Skeletal muscle cell (primary cell): Measurements from ENCODE around the gene GCNA.
A peak's percentile ranks its signal among the peaks of the same experiment; 100 is the strongest.

Experiments
- DNase-seq: peaks from one replicate; pipeline ENCODE4 v3.0.0-alpha.2; 2010; ENCODE audit warnings: low read depth
- H3K4me3 ChIP-seq: 2 replicates; pipeline ENCODE4 v1.5.1; 2011; ENCODE audit warnings: low read depth, mild to moderate bottlenecking, control low read depth, low read length, moderate library complexity

The GCNA gene, protein sequence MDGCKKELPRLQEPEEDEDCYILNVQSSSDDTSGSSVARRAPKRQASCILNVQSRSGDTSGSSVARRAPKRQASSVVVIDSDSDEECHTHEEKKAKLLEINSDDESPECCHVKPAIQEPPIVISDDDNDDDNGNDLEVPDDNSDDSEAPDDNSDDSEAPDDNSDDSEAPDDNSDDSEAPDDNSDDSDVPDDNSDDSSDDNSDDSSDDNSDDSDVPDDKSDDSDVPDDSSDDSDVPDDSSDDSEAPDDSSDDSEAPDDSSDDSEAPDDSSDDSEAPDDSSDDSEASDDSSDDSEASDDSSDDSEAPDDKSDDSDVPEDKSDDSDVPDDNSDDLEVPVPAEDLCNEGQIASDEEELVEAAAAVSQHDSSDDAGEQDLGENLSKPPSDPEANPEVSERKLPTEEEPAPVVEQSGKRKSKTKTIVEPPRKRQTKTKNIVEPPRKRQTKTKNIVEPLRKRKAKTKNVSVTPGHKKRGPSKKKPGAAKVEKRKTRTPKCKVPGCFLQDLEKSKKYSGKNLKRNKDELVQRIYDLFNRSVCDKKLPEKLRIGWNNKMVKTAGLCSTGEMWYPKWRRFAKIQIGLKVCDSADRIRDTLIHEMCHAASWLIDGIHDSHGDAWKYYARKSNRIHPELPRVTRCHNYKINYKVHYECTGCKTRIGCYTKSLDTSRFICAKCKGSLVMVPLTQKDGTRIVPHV

DNA sequence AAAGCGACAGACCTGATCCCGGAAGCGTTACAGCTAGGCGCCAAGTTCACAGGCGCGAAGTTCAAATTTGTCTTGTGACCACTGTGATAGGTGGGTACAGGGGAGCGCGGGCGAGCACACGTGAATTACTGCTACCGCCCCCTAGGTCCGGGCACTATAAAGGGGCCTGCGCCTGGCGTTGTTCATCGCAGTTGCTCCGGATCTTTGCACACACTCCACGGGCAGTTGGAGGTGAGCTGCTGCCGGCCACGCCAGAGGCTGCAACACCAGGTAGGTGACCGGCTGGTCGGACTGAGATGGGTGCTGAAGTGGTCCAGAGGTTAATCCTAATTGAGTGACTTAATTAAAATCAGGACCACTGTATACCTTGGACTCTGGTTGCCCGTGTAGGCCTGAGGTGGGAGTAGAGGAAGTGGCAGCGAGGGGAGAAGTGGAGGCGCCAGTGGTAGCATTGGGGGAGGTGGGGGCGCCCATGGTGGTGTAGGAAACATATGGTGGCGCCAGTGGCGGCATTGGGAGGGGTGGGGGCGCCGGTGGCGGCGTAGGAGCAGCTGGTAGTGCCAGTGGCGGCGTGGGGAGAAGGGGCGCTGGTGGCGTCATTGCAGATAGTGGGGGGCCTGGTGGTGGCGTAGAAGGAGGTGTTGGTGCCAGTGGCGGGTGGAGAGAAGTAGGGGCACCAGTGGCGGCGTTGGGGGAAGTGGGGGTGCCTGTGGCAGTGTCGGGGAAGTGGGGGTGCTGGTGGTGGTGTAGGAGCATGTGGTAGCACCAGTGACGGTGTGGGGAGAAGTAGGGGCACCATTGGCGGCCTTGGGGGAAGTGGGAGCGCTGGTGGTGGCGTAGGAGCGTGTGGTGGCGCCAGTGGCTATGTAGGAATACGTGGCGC, at the start of gene GCNA:
Gene GCNA, plus strand, starts transcription at position 185 of the 883 bp plus-strand sequence. CDS start 2,385 bp downstream, outside the sequence.
- no peak for DNase-seq

DNA sequence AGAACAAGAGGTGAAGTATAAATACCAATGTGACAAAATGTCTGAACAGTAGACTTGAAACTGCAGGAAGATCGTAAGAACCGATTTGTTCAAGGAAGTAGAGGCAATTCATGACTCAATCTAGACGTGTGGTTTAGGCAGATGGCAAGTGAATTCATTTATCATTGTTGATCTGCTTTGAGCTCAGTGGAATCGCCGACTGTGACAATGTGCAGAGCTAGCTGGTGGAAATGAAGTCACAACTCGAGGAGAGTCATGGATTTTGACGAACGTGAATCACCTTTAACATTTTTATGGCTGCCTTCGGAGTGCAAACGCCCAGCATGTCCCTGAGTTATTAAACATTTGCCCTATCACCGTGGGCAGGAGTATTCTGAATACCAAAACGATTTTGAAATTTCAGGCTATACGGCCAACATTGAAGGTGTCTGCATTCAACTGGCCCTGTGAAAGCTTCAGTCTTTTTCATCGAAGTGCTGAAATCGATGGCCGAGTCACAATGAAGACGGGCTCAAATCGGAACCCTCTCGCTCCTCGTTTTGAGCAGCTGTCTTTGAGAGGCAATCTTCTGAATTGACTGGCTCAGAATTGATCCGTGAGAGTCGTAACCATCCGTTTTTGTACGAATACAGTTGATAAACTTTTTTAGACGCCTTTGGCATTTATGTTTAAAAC, 46.0 kb upstream of the GCNA start:
- peak; percentile 22 for DNase-seq
- H3K4me3 ChIP-seq: peak overlapping the region; percentile 85

More for the DNA sequence above, at the start of gene GCNA:
- no peak within 1 kb of the TSS for H3K4me3 ChIP-seq

DNA sequence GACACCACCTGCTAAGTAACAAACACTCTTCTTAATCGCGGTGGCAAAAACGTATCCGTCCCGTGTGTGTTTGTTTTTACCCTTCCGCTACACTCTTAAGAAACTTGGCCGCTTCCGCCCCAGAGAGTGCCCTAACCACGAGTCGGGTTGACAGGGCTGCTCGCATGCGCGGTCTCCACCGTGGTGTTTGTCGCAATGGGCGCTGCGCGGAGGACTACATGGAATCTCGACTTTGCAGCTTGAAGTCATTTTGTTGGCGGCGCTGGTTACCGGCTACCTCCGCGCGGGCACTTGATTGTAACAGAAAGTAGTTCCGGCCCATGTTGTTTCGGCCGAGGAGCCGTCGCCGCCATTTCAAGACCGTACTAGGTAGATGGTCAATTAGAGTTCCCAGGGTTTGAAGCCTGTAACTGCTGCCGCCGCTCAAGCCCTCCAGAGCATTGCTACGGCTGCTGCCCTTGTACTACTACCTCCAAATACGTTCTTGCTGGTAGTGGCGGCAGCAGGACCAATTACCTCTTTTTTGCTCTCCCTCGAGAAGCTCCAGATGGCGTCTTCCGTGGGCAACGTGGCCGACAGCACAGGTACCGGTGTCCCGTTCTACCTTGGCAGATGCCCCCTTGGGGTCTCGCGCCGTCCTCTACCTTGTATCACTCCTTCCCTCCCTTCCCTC, 45.3 kb upstream of the GCNA start, which contains the start of gene OGT:
Gene OGT, plus strand, starts transcription at position 352 of the 673 bp plus-strand sequence. Its CDS starts 196 bp downstream, at position 548.
- DNase-seq: peak; percentile 94

DNA sequence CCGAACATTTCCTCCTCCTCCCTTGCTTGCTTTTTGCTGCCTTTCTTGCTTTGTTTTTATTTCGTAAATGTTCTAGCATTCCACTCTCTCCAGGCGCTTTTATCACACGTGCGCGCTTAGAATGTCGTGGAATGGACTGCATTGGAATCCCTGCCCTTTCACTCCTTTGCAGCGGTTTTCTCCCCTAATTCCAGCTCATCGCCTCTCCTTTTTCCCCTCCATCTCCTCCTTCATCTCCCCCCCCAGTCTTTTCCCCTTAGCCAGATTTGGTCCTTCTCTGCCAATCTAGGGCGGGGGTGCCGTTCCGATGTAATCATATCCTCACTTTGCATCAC, 44.8 kb upstream of the GCNA start:
- H3K4me3 ChIP-seq: peak overlapping the region; percentile 85
- DNase-seq: no peak

More for the DNA sequence above, 45.3 kb upstream of the GCNA start, which contains the start of gene OGT:
- peak within 1 kb of the TSS; percentile 85 for H3K4me3 ChIP-seq

DNA sequence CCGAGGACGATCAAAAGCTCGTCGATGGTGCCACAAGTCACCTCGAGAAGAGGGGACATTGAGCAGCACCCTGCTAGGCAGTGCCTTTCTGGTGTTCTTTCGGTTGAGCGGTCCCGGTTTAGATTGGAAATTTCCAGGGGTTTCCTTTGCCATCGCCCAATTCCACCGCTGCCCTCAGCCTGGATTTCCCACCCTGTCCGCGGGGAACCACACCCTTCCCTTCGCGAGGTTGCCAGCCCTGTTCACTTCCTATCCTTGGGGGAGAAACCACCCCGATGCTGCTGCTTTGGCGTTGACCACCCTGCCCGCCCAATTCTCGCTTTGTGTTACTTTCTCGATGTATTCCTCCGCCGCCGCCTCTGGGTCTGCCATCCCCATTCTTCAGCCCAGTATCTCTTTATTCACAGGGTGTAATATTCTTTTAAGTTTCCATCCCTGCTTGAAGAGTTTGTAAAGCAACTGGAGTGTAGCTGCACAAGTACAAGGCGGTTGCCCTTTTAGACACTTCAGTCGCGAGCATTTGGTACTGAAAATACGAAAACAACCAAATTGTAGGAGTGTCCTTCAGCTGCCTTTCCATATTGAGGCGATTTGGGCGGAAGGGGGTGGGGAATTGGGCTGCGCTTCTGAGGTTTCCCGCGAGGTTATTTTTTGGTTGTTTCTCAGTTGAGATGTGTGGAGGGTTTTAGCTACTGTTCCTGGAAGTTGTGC, 44.2 kb upstream of the GCNA start:
- DNase-seq: no peak
- H3K4me3 ChIP-seq: peak overlapping the region; percentile 85

DNA sequence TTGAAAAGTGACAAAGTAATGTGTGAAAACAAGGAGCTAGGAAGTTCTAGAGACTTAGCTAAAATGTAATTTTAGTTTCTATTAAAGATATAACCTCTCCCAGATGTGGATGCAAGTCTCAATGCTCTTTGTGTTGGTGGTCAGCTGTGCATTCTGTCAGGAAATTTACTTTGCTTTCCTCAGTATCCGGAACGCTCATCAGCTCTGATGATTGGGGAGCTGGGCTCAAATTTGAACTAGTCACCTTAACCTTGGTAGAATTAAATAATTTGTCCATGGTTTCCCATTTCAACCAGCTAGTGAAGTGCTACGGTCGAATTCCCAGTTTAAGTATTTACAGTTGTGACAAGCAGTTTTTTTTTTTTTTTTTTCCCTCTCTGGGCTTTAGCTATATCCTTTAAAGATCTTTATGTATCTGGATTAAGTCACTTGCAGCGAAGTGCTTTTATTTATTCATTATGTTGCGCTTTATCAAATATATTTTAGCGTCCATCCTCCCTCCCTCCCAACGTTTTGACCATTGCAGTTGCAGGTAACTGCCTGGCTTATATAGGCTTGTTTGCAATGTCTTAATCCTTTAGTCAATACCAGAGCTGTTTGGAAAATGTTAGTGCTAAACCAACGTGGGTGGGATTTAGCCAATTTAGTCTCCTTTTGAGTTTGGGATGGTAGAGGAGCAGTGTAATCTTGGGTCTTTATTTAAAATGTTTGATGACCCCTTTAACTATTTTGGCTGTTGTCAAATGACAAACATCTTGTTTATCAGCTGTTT, 43.3 kb upstream of the GCNA start:
- H3K4me3 ChIP-seq: peak overlapping the region; percentile 85
- no peak for DNase-seq

DNA sequence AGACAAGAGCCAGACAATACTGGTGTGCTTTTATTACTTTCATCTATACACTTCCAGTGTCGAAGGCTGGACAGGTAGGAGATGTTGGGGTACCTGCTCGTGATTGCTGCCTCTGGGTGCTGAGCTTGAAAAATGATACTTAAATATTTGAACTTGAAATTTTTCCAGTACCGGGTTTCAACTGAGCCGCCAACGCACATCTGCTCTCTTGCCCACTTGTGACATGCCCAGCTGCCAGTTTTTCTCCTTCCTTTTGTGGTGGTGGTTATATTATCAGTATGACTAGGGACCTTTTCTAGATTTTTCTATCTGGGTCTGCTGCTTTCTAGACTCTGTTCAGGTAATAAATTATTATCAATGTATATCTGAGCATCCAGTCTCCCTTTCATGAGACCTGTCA, 42.0 kb upstream of the GCNA start:
- DNase-seq: no peak
- H3K4me3 ChIP-seq: peak overlapping the region; percentile 85

DNA sequence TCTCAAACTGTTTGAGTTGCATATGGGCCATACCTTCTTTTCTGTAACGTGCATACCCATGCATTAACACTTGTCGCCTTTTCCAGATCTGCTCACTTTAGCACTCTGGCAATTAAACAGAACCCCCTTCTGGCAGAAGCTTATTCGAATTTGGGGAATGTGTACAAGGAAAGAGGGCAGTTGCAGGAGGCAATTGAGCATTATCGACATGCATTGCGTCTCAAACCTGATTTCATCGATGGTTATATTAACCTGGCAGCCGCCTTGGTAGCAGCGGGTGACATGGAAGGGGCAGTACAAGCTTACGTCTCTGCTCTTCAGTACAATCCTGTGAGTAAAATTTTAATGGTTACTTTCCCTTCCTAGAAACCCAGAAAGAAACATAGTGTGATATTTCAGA, 40.5 kb upstream of the GCNA start:
- DNase-seq: no peak
- H3K4me3 ChIP-seq: no peak overlapping the region

DNA sequence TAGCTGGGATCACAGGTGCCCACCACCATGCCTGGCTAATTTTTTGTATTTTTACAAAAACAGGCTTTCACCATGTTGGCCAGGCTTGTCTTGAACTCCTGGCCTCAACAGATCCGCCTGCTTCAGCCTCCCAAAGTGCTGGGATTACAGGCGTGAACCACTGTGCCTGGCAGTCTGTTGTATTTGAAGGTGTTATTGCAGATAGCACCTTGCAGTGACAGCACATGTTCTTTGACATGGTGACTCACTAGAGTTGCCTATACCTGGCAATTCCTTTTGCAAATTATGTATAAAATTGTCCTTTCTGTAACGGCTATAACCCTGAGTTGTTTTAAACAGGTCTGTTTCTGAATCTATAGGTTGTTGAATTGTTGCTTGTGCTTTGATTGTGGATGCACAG, 37.4 kb upstream of the GCNA start:
- no peak overlapping the region for H3K4me3 ChIP-seq
- no peak for DNase-seq

DNA sequence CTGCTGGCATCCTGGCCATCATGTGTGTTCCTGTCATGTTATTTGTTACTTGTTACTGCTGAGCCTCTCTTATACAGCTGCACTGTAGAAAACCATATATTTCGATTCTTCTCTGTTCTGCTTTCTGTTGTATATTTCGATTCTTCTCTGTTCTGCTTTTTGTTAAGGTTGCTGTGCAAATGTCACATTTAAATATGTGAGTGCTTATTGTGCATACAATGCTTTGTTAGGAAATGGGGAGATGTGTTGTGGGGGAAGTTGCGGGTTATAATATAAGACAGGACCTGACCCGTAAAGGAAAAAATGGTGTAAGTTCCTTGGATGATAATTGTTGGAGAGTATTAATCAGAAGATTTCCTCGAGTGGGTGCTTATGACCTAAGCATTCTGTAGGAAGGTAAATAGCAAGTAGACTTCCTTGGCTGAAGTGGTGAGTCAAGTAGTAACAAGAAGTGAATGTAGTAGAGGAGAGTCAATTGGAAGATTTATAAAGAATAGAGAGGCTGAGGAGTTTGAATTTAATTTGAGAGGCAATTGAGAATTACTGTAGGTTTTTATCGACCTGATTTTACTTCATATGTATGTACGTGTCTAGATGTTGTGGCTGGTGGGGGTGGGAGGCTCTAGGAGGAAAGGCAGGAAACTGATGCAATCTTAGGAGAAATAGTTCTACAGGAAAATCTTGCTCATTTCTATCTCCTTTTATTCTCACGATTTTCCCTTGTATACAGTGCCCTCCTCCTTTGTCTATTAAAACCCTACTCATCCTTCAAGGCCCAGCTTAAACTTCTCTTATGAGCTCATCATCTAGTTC, 36.8 kb upstream of the GCNA start:
- H3K4me3 ChIP-seq: no peak overlapping the region
- peak; percentile 41 for DNase-seq

DNA sequence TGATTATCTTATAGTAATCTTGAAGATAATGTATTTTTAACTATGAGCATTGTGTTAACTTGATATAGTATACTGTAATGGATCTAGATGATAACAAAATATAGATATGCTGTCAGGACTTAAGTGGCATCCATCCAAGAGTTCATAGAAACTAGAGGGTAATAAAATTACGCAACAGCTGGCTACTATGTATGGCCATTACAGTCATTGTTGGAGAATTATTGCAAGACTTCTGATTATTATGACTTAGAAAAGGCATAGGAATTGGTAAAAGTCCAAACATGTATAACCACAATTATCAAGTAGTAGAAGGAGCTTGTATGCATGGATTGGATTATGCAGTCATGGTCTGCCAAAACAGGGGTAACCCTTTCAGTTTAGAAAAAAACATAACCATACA, 35.8 kb upstream of the GCNA start:
- no peak overlapping the region for H3K4me3 ChIP-seq
- DNase-seq: peak; percentile 53

DNA sequence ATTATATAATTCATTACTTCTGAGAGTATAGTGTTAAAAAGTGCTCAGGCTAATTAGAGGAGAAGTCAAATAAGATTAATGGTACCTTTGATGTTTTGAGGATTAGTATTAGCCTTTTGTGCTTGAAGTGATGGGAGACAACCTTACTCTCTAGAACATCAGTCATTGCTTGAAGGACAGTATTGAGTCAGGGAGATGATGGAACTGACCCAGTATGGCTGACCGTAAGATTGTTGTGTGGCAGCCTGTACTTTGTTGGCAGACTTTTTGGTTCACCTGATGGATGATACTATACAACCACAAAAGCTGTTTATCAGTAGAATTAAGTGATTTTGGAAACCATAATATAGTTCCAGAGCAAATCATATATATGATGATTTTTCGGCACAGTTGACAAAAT, 35.4 kb upstream of the GCNA start:
- no peak overlapping the region for H3K4me3 ChIP-seq
- DNase-seq: no peak

DNA sequence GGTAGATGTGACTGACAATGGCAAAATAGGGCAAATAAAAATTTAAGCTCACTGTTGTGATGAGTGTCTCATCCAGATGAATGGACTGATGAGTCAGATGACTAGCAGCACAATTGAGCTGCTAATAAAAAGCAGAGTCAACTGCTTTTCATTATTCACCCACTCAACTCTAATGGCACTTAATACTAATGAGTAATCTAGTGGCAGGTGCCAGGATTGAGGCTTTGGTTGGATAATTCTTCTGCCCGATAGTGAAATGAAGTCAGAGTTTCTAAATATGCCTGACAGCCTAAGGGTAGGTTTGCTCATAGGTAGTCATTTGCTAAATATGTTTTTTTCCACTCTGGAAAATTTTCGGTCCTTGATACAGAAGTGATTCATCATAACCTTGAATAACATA, 34.9 kb upstream of the GCNA start:
- DNase-seq: no peak
- no peak overlapping the region for H3K4me3 ChIP-seq

DNA sequence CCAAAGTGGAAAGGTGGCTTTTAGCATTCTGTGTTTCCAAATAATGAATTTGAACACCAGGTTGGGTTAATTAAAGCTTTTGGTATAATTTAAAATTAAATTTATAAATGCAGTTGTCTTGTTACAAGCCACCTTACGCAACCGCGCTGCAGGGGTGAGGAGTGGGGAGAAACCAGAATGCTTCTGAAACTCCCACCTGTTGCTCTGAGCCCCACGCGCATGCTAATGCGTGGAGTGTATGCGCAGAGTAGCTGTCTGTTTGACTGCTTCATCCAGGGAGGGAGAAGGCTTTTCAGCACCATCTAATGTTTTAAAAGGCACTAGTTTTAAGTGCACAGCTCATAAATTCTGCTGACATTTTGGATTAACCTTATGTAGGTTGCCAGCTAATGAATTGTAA, 32.9 kb upstream of the GCNA start:
- H3K4me3 ChIP-seq: no peak overlapping the region
- DNase-seq: no peak

DNA sequence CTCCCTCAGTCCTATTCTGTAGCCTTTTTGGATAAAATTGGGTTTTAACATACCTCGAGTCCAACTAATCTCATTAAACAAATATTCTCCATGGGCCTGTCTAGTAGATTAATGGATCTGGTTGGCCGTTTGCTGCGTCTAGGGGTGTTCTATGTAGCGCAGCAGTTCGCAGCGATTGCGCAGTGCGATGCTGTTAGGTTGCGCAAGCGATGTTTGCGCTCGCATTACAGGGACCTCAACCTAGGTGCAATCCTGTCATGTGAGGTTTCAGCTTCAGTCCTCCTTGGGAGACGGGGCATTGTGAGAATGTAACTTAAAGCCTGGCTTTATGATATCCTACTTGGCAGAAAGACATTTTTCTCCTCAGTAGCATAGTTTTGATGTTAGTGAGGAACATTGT, 31.4 kb upstream of the GCNA start:
- no peak overlapping the region for H3K4me3 ChIP-seq
- no peak for DNase-seq

DNA sequence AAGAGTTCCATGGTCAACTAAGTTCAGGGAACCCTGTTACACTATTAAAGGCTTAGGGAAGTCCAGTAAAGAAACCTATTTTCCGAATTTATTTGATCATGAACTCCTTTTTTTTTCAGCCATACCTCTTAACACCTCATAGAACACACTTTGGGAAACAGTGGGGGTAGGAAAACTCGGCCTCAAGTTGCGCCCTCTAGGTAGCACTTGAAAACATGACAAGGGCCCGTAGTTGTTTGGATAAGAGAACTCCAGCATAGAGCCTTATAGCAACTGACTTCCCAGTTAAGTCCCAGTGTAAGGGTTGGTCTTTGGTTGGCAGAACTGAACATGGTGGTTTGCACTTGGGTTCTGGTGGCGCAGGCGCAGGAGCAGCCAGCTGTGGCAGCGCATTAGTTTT, 30.9 kb upstream of the GCNA start:
- DNase-seq: no peak
- no peak overlapping the region for H3K4me3 ChIP-seq

DNA sequence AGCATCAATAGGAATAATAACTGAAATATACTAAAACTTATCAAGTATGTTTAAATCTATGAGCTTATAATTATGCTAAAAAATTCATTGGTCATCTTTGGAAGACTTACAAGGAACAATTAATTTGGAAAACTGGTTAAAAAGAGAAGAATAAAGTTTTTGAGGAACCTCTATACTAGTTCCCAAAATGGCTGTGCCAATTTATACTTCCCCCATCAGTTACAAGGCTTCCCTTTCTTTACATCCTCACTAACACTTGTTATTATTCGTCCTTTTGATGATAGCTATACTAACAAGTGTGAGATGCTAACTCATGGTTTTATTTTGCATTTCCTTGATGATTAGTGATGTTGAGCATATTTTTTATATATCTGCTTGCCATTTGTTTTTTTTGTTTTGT, 28.3 kb upstream of the GCNA start:
- no peak overlapping the region for H3K4me3 ChIP-seq
- DNase-seq: no peak
